Sigmoid colon (tissue), 7 donors: ENCODE data around the gene ESR2. TPM values are rescaled to one million over a fixed set of nuclear protein-coding genes. Genes with fewer than 3 reads are reported as not detected.

Experiments used
- DNase-seq: peaks from one replicate; pipeline ENCODE4 v3.0.0-alpha.2; 2019
- H3K27ac ChIP-seq, 4 donors: fragments of 200-600 bp; sonication (generic); one replicate each; pipeline ENCODE4 v1.5.1; 2016 to 2019; ENCODE audit warnings: mild to moderate bottlenecking in 1 of 4
- H3K27me3 ChIP-seq, 3 donors: fragments of 200-600 bp; sonication (generic); one replicate each; pipeline ENCODE4 v1.5.1; 2019; ENCODE audit warnings: mild to moderate bottlenecking in 1 of 3
- H3K36me3 ChIP-seq, 4 donors: fragments of 200-600 bp; sonication (generic); one replicate each; pipeline ENCODE4 v1.5.1; 2016 to 2019
- H3K4me1 ChIP-seq, 4 donors: fragments of 200-600 bp; sonication (generic); one replicate each; pipeline ENCODE4 v1.5.1; 2017 to 2019
- H3K4me3 ChIP-seq, 4 donors: fragments of 200-600 bp; sonication (generic); one replicate each; pipeline ENCODE4 v1.5.1; 2017 to 2019; ENCODE audit warnings: mild to moderate bottlenecking in 2 of 4, moderate library complexity in 1 of 4
- H3K9me3 ChIP-seq, 4 donors: fragments of 200-600 bp in 3 of 4; sonication (generic) in 3 of 4; one replicate each; pipeline versions ENCODE4 v1.5.1 to v1.6.1; 2013 to 2019
- CTCF ChIP-seq, 4 experiments: fragments of 450-650 bp in 3 of 4; fragments of 200-600 bp in 1 of 4; IDR thresholded peaks; one replicate each; pipeline ENCODE4 v1.5.1; 2016 to 2019; ENCODE audit warnings: antibody characterized with exemption in 4 of 4, mild to moderate bottlenecking in 3 of 4, moderate library complexity in 2 of 4
- EP300 ChIP-seq, 4 donors: sonication (generic); formaldehyde crosslinking; IDR thresholded peaks; one replicate each; pipeline ENCODE4 v1.6.1; 2017; ENCODE audit warnings: antibody characterized with exemption in 4 of 4
- POLR2A ChIP-seq, 2 donors: fragments of 450-650 bp; IDR thresholded peaks; one replicate each; pipeline ENCODE4 v1.6.1; 2016; ENCODE audit warnings: antibody characterized with exemption in 2 of 2, mild to moderate bottlenecking in 2 of 2, moderate library complexity in 2 of 2
- POLR2AphosphoS5 ChIP-seq, 4 donors: sonication (generic); formaldehyde crosslinking; IDR thresholded peaks; one replicate each; pipeline ENCODE4 v1.6.1; 2017; ENCODE audit warnings: antibody characterized with exemption in 4 of 4
- WGBS, 2 donors: extraction: QIAGEN DNeasy Blood & Tissue Kit; methylation state at CpG; one replicate each; pipeline ENCODE4 v1.1.7; 2013; 5-methylcytosine and 5-hydroxymethylcytosine counted together
- intact Hi-C: fragments of 100-400 bp; cut with DNase I; formaldehyde crosslinking; loops from one replicate; pipeline ENCODE4 v1.15.1; 2023
- polyA plus RNA-seq, 3 donors: library from polyadenylated mRNA; stranded (reverse); fragments of 200-250 nt; gene quantifications; one replicate each; pipeline ENCODE4 v1.2.3, GENCODE V29; 2013
- total RNA-seq, 4 donors: library from RNA; depleted of rRNA; stranded (reverse); fragments of >200 nt; gene quantifications; one replicate each; pipeline ENCODE4 v1.1.0, GENCODE V29; 2016
- donor health status: healthy with polysubstance abuse.
- donor health status: Bipolar disorder and iron deficiency.
- donor health status: healthy.

The ESR2 gene
- total and polyA plus RNA-seq, 7 donors = 0.16 to 1.8 (median 0.41) TPM; not detected in 3

- no peak for TF ChIP-seq EP300 (IDR thresholded peaks at IDR 0.05)
- TF ChIP-seq POLR2AphosphoS5 (IDR thresholded peaks at IDR 0.05) = no peak
- no peak for TF ChIP-seq POLR2A (IDR thresholded peaks at IDR 0.05)
- TF ChIP-seq CTCF (IDR thresholded peaks at IDR 0.05) = no peak
- 50 to 72% methylated on average over 2 of the region's 2 CpGs for WGBS, 2 donors
- H3K27me3 ChIP-seq = no peaks in the 10 kb centered on the region
- intact Hi-C loops = no loop called here
- DNase-seq = no peak
- no peak overlapping the region for H3K4me3 ChIP-seq
- no peaks in the 10 kb centered on the region for H3K9me3 ChIP-seq
- H3K27ac ChIP-seq = no peak overlapping the region
- H3K36me3 ChIP-seq = peaks cover 0 to 13% (median 0%) of the 10 kb centered on the region in 4 donors
- H3K4me1 ChIP-seq = peaks cover 0 to 7% (median 3%) of the 10 kb centered on the region in 4 donors
These were observed 100.3 kb downstream of the ESR2 start for GRCh38 chr14:64193821-64194220.

GRCh38 chr14:64191756-64192155, 102.4 kb downstream of the ESR2 start:
- intact Hi-C loops = no loop called here
- 61 to 71% methylated on average over 2 of the region's 2 CpGs for WGBS, 2 donors
- no peaks in the 10 kb centered on the region for H3K27me3 ChIP-seq
- TF ChIP-seq EP300 (IDR thresholded peaks at IDR 0.05) (no peak), POLR2AphosphoS5 (IDR thresholded peaks at IDR 0.05) (no peak), CTCF (IDR thresholded peaks at IDR 0.05) (no peak), POLR2A (IDR thresholded peaks at IDR 0.05) (no peak)
- no peak for DNase-seq
- H3K4me3 ChIP-seq = no peak overlapping the region
- H3K27ac ChIP-seq = no peak overlapping the region
- no peaks in the 10 kb centered on the region for H3K9me3 ChIP-seq
- peaks cover 0 to 6% (median 2%) of the 10 kb centered on the region in 4 donors for H3K4me1 ChIP-seq
- peaks cover 0 to 18% (median 0%) of the 10 kb centered on the region in 4 donors for H3K36me3 ChIP-seq

GRCh38 chr14:64190974-64191502, 103.1 kb downstream of the ESR2 start:
- DNase-seq = no peak
- Histone ChIP-seq H3K27ac (no peak overlapping the region), H3K4me1 (no peaks in the 10 kb centered on the region), H3K4me3 (no peak overlapping the region), H3K9me3 (no peaks in the 10 kb centered on the region), H3K36me3 (peaks cover 0 to 23% (median 0%) of the 10 kb centered on the region in 4 donors), H3K27me3 (no peaks in the 10 kb centered on the region)
- TF ChIP-seq POLR2AphosphoS5 (IDR thresholded peaks at IDR 0.05) (no peak), CTCF (IDR thresholded peaks at IDR 0.05) (no peak), POLR2A (IDR thresholded peaks at IDR 0.05) (no peak), EP300 (IDR thresholded peaks at IDR 0.05) (no peak)
- intact Hi-C loops = no loop called here
- WGBS, 2 donors = 95 to 97% methylated on average over 3 of the region's 3 CpGs

- H3K4me3 ChIP-seq = no peak overlapping the region
- no peak for TF ChIP-seq CTCF (IDR thresholded peaks at IDR 0.05)
- no peak for TF ChIP-seq POLR2AphosphoS5 (IDR thresholded peaks at IDR 0.05)
- TF ChIP-seq POLR2A (IDR thresholded peaks at IDR 0.05) = no peak
- no peak for TF ChIP-seq EP300 (IDR thresholded peaks at IDR 0.05)
- no peak for DNase-seq
- 80 to 83% methylated on average over 3 of the region's 3 CpGs for WGBS, 2 donors
- H3K27ac ChIP-seq = no peak overlapping the region
- H3K27me3 ChIP-seq = no peaks in the 10 kb centered on the region
- H3K4me1 ChIP-seq = no peaks in the 10 kb centered on the region
- H3K9me3 ChIP-seq = no peaks in the 10 kb centered on the region
- intact Hi-C loops = no loop called here
- H3K36me3 ChIP-seq = peaks cover 0 to 29% (median 0%) of the 10 kb centered on the region in 4 donors
These were observed 106.8 kb downstream of the ESR2 start for GRCh38 chr14:64187331-64187730.
